Sigmoid colon (tissue), 7 donors: Measurements from ENCODE around the gene CCDC157. TPM values are rescaled to one million over a fixed set of nuclear protein-coding genes. Genes with fewer than 3 reads are reported as not detected.

Source experiments
- DNase-seq: peaks from one replicate; pipeline ENCODE4 v3.0.0-alpha.2; 2019
- H3K27ac ChIP-seq, 4 donors: fragments of 200-600 bp; sonication (generic); one replicate each; pipeline ENCODE4 v1.5.1; 2016 to 2019; ENCODE audit warnings: mild to moderate bottlenecking in 1 of 4
- H3K27me3 ChIP-seq, 3 donors: fragments of 200-600 bp; sonication (generic); one replicate each; pipeline ENCODE4 v1.5.1; 2019; ENCODE audit warnings: mild to moderate bottlenecking in 1 of 3
- H3K36me3 ChIP-seq, 4 donors: fragments of 200-600 bp; sonication (generic); one replicate each; pipeline ENCODE4 v1.5.1; 2016 to 2019
- H3K4me1 ChIP-seq, 4 donors: fragments of 200-600 bp; sonication (generic); one replicate each; pipeline ENCODE4 v1.5.1; 2017 to 2019
- H3K4me3 ChIP-seq, 4 donors: fragments of 200-600 bp; sonication (generic); one replicate each; pipeline ENCODE4 v1.5.1; 2017 to 2019; ENCODE audit warnings: mild to moderate bottlenecking in 2 of 4, moderate library complexity in 1 of 4
- H3K9me3 ChIP-seq, 4 donors: fragments of 200-600 bp in 3 of 4; sonication (generic) in 3 of 4; one replicate each; pipeline versions ENCODE4 v1.5.1 to v1.6.1; 2013 to 2019
- EP300 ChIP-seq, 4 donors: sonication (generic); formaldehyde crosslinking; IDR thresholded peaks; one replicate each; pipeline ENCODE4 v1.6.1; 2017; ENCODE audit warnings: antibody characterized with exemption in 4 of 4
- POLR2AphosphoS5 ChIP-seq, 4 donors: sonication (generic); formaldehyde crosslinking; IDR thresholded peaks; one replicate each; pipeline ENCODE4 v1.6.1; 2017; ENCODE audit warnings: antibody characterized with exemption in 4 of 4
- WGBS, 2 donors: extraction: QIAGEN DNeasy Blood & Tissue Kit; methylation state at CpG; one replicate each; pipeline ENCODE4 v1.1.7; 2013; 5-methylcytosine and 5-hydroxymethylcytosine counted together
- intact Hi-C: fragments of 100-400 bp; cut with DNase I; formaldehyde crosslinking; loops from one replicate; pipeline ENCODE4 v1.15.1; 2023
- polyA plus RNA-seq, 3 donors: library from polyadenylated mRNA; stranded (reverse); fragments of 200-250 nt; gene quantifications; one replicate each; pipeline ENCODE4 v1.2.3, GENCODE V29; 2013
- small RNA-seq, 3 donors: library from RNA; depleted of rRNA; stranded (forward); fragments of <200 nt; gene quantifications; one replicate each; pipeline ENCODE3, GENCODE V24; 2016
- total RNA-seq, 4 donors: library from RNA; depleted of rRNA; stranded (reverse); fragments of >200 nt; gene quantifications; one replicate each; pipeline ENCODE4 v1.1.0, GENCODE V29; 2016
- donor health status: healthy with polysubstance abuse.
- donor health status: Bipolar disorder and iron deficiency.
- donor health status: healthy.

CCDC157 gene
- total and polyA plus RNA-seq, 7 donors, result 0.83 to 2.0 (median 1.6) TPM

DNA sequence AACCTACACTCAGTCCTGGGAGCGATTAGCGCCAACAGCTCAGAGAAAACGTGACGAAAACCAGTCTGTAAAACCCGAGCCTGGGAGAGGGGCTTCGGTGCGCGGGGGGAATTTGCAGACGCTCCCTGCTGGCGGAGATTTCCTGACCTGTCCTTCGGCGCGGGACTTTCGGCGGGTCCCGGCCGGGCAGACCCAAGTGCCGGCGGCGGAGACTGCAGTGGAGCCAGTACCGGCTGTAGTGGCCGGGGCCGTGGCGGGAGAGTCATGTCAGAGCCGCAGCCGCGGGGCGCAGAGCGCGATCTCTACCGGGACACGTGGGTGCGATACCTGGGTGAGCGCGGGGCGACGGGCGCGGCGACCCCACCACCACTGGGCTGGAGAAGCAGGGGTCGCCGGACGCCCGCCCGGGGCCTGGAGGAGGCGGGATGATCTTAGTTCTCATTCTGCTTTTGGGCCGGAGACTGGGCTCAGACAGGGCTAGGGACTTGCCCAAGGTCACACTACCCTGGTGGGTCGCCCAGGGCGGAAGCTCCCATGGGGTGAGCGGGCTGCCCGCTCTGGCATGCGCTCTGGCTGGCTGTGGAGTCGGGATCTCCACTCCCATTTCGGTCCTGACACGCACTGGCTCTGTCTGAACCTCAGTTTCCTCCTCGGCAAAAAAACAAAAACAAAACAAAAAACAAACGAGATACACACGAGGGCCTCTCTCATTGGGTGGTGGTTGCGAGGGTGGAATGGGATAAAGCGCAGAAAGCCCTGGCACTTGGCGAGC is 69.0 kb downstream of the CCDC157 start, which contains the start of gene MTFP1:
TSS of gene MTFP1 (plus strand) at position 153 of the 772 bp plus-strand sequence. CDS start at position 265, 112 bp downstream.
- TF ChIP-seq POLR2AphosphoS5 (IDR thresholded peaks at IDR 0.05) (peak in 2 of 4 donors; percentile 23 to 37), EP300 (IDR thresholded peaks at IDR 0.05) (no peak)
- H3K4me1 ChIP-seq, result peaks cover 0 to 49% (median 44%) of the 10 kb centered on the region in 4 donors
- H3K27ac ChIP-seq, result peak within 1 kb of the TSS; percentile 91 to 97 (median 94)
- H3K9me3 ChIP-seq, result no peaks in the 10 kb centered on the region
- peak; percentile 77 for DNase-seq
- 1 to 3% methylated on average over 61 of the region's 61 CpGs for WGBS, 2 donors
- intact Hi-C loops, result loop anchor here (2.0 to 10.0 kb wide), 3 partner anchors 29 to 179 kb away; partner anchors contain the start of genes SEC14L2 and TCN2
- H3K36me3 ChIP-seq, result peaks cover 0 to 6% (median 3%) of the 10 kb centered on the region in 4 donors
- peak within 1 kb of the TSS; percentile 55 to 72 (median 63) for H3K4me3 ChIP-seq
- no peaks in the 10 kb centered on the region for H3K27me3 ChIP-seq

Small RNA genes lying within 50 kb of the gene (small RNA-seq; reads per million reads assigned to genes)
- gene AC004832.3 (0 reads per million in 3 donors), gene RNU6-564P (0 reads per million in 3 donors)

Other genes starting within 250 kb of the CCDC157 start
- gene LIF, start 110.2 kb upstream of the CCDC157 start, total RNA-seq, result 1 to 10 TPM in 1 of 4 donors, under 1 TPM in 3; 0.28 to 5.8 (median 0.34) TPM
- 10 to 100 TPM in 1 of 3 donors, 1 to 10 TPM in 2; 1.6 to 10.3 (median 1.8) TPM for gene LIF, start 110.2 kb upstream of the CCDC157 start, polyA plus RNA-seq
- gene OSM, start 90.2 kb upstream of the CCDC157 start, total RNA-seq, result 10 to 100 TPM in 1 of 4 donors, 1 to 10 TPM in 1, under 1 TPM in 2; 0.71 to 12.8 (median 3.5) TPM
- gene OSM, start 90.2 kb upstream of the CCDC157 start, polyA plus RNA-seq, result 1 to 10 TPM in 2 of 3 donors, under 1 TPM in 1; 0.60 to 9.9 (median 1.5) TPM
- gene CASTOR1, start 67.5 kb upstream of the CCDC157 start, total RNA-seq, result 10 to 100 TPM in 2 of 4 donors, 1 to 10 TPM in 2; 5.3 to 15.0 (median 10.8) TPM
- 1 to 10 TPM in 2 of 3 donors, not detected in 1; 6.4 to 8.4 TPM for gene CASTOR1, start 67.5 kb upstream of the CCDC157 start, polyA plus RNA-seq
- gene TBC1D10A, start 30.1 kb upstream of the CCDC157 start, total RNA-seq, result 10 to 100 TPM; 12.5 to 31.0 (median 26.8) TPM
- gene TBC1D10A, start 30.1 kb upstream of the CCDC157 start, polyA plus RNA-seq, result 10 to 100 TPM; 28.8 to 35.4 (median 29.1) TPM
- gene SF3A1, start 113 bp upstream of the CCDC157 start, total RNA-seq, result 10 to 100 TPM; 24.2 to 61.5 (median 33.5) TPM
- gene SF3A1, start 113 bp upstream of the CCDC157 start, polyA plus RNA-seq, result 10 to 100 TPM; 17.4 to 41.2 (median 21.3) TPM
- gene RNF215, start 30.4 kb downstream of the CCDC157 start, total RNA-seq, result 10 to 100 TPM; 12.2 to 21.6 (median 13.0) TPM
- gene RNF215, start 30.4 kb downstream of the CCDC157 start, polyA plus RNA-seq, result 1 to 10 TPM in 2 of 3 donors, under 1 TPM in 1; 0.92 to 7.1 (median 1.8) TPM
- 10 to 100 TPM in 2 of 4 donors, 1 to 10 TPM in 2; 4.7 to 12.1 (median 7.8) TPM for gene SEC14L2, start 40.0 kb downstream of the CCDC157 start, total RNA-seq
- gene SEC14L2, start 40.0 kb downstream of the CCDC157 start, polyA plus RNA-seq, result 1 to 10 TPM; 2.4 to 6.3 (median 5.5) TPM
- gene MTFP1, start 68.8 kb downstream of the CCDC157 start, total RNA-seq, result 1 to 10 TPM; 2.9 to 7.1 (median 4.8) TPM
- 10 to 100 TPM; 21.0 to 38.5 (median 31.2) TPM for gene MTFP1, start 68.8 kb downstream of the CCDC157 start, polyA plus RNA-seq
- gene SEC14L3, start 115.0 kb downstream of the CCDC157 start, total RNA-seq, result not detected
- gene SEC14L3, start 115.0 kb downstream of the CCDC157 start, polyA plus RNA-seq, result under 1 TPM in 1 of 3 donors, not detected in 2; 0.23 TPM
- gene SEC14L4, start 148.7 kb downstream of the CCDC157 start, total RNA-seq, result not detected
- gene SEC14L4, start 148.7 kb downstream of the CCDC157 start, polyA plus RNA-seq, result under 1 TPM in 1 of 3 donors, not detected in 2; 0.04 TPM
- gene SEC14L6, start 189.7 kb downstream of the CCDC157 start, total RNA-seq, result 1 to 10 TPM in 1 of 4 donors, under 1 TPM in 2, not detected in 1; 0.41 to 4.3 (median 0.83) TPM
- under 1 TPM in 1 of 3 donors, not detected in 2; 0.10 TPM for gene SEC14L6, start 189.7 kb downstream of the CCDC157 start, polyA plus RNA-seq
- 1 to 10 TPM in 2 of 4 donors, under 1 TPM in 2; 0.68 to 2.8 (median 1.5) TPM for gene GAL3ST1, start 217.7 kb downstream of the CCDC157 start, total RNA-seq
- 10 to 100 TPM in 1 of 3 donors, 1 to 10 TPM in 2; 3.6 to 10.2 (median 5.8) TPM for gene GAL3ST1, start 217.7 kb downstream of the CCDC157 start, polyA plus RNA-seq
- 10 to 100 TPM; 33.2 to 48.1 (median 43.1) TPM for gene PES1, start 234.9 kb downstream of the CCDC157 start, total RNA-seq
- gene PES1, start 234.9 kb downstream of the CCDC157 start, polyA plus RNA-seq, result 10 to 100 TPM; 25.0 to 64.8 (median 33.0) TPM